Right lobe of liver (tissue), 6 donors: ENCODE data around the gene ZNF451. TPM values are rescaled to one million over a fixed set of nuclear protein-coding genes. Genes with fewer than 3 reads are reported as not detected.

Experiments
- ATAC-seq, 4 donors: fragments of 200-7000 bp; cut with Tn5 transposase; one replicate each; pipeline ENCODE4 v1.9.1; 2020; ENCODE audit warnings: mild to moderate bottlenecking in 4 of 4, moderate library complexity in 4 of 4
- DNase-seq, 3 donors: peaks; one replicate each; pipeline ENCODE4 v3.0.0-alpha.2; 2020
- H3K27ac ChIP-seq, 3 donors: fragments of 200-600 bp; one replicate each; pipeline ENCODE4 v1.8.0; 2022
- H3K27me3 ChIP-seq, 2 donors: fragments of 200-600 bp; one replicate each; pipeline ENCODE4 v1.8.0; 2022
- H3K36me3 ChIP-seq, 4 donors: fragments of 200-600 bp; sonication (generic) in 1 of 4; one replicate each; pipeline versions ENCODE4 v1.5.1 to v1.8.0; 2017 to 2022; ENCODE audit warnings: control low read depth in 1 of 4
- H3K4me1 ChIP-seq, 4 donors: fragments of 200-600 bp; sonication (generic) in 1 of 4; one replicate each; pipeline versions ENCODE4 v1.5.1 to v1.8.0; 2017 to 2022; ENCODE audit warnings: control low read depth in 1 of 4
- H3K4me3 ChIP-seq, 3 donors: fragments of 200-600 bp; one replicate each; pipeline ENCODE4 v1.8.0; 2022
- H3K9me3 ChIP-seq, 4 donors: fragments of 200-600 bp; sonication (generic) in 1 of 4; one replicate each; pipeline versions ENCODE4 v1.5.1 to v1.8.0; 2017 to 2022; ENCODE audit warnings: control low read depth in 1 of 4
- POLR2A ChIP-seq: fragments of 450-650 bp; IDR thresholded peaks from one replicate; pipeline ENCODE4 v1.6.1; 2017; ENCODE audit warnings: antibody characterized with exemption, mild to moderate bottlenecking
- WGBS: methylation state at CpG from one replicate; pipeline ENCODE4 v1.1.6; 2018; ENCODE audit warnings: low coverage, low lambda C conversion rate; ENCODE audit not compliant: insufficient coverage; ENCODE audit errors: missing lambda C conversion rate; 5-methylcytosine and 5-hydroxymethylcytosine counted together
- intact Hi-C, 2 donors: fragments of 100-400 bp; cut with DNase I; formaldehyde crosslinking; loops; one replicate each; pipeline versions ENCODE4 v1.11.2 to v1.14.1; 2022
- total RNA-seq, 6 experiments: library from RNA; depleted of rRNA in 2 of 6; stranded (reverse); fragments of >200 nt in 2 of 6; fragmentation: NEBNext Ultra II Directional in 3 of 6; extraction: Animal tissue kit (Norgen Biotek cat#: 25700) in 3 of 6; gene quantifications; one replicate each; pipeline versions ENCODE4 v1.1.0 to v1.2.4, GENCODE V29; 2016 to 2023
- TF ChIP-seq, protein P1 (sequence below), 4 donors: fragments of 200-600 bp in 3 of 4; fragments of 450-650 bp in 1 of 4; IDR thresholded peaks; one replicate each; pipeline versions ENCODE4 v1.5.1 to v1.8.0; 2016 to 2022; ENCODE audit warnings: antibody characterized with exemption in 4 of 4, mild to moderate bottlenecking in 2 of 4
- donor health status: DM: no; HTN: yes; CAD: no.
- donor health status: DM: no; HTN: no; CAD: no.
- donor health status: DM: no; HTN: no; CAD: no.
- donor health status: DM: no; HTN: yes; CAD: no.
- donor health status: DM: no; HTN: yes; CAD: no.

ZNF451 gene
- total RNA-seq, 6 experiments from 2014 or later = 14.4 to 24.9 (median 19.1) TPM

- ATAC-seq = no peak
Observed at GRCh38 chr6:57142178-57142525, 52.2 kb downstream of the ZNF451 start.

GRCh38 chr6:57143690-57144089, 53.7 kb downstream of the ZNF451 start:
- H3K27me3 ChIP-seq = no peaks in the 10 kb centered on the region
- H3K4me3 ChIP-seq = no peak overlapping the region
- H3K27ac ChIP-seq = no peak overlapping the region
- intact Hi-C loops = no loop called here
- ATAC-seq = no peak
- no peaks in the 10 kb centered on the region for H3K9me3 ChIP-seq
- no peak for TF ChIP-seq POLR2A
- H3K36me3 ChIP-seq = peaks cover 0 to 29% (median 7%) of the 10 kb centered on the region in 4 donors
- WGBS = 95% methylated on average over 1 of the region's 1 CpG
- no peaks in the 10 kb centered on the region for H3K4me1 ChIP-seq
- no peak for DNase-seq

More at GRCh38 chr6:57142178-57142525, 52.2 kb downstream of the ZNF451 start:
- no peak for TF ChIP-seq POLR2A
- TF ChIP-seq, protein P1, sequence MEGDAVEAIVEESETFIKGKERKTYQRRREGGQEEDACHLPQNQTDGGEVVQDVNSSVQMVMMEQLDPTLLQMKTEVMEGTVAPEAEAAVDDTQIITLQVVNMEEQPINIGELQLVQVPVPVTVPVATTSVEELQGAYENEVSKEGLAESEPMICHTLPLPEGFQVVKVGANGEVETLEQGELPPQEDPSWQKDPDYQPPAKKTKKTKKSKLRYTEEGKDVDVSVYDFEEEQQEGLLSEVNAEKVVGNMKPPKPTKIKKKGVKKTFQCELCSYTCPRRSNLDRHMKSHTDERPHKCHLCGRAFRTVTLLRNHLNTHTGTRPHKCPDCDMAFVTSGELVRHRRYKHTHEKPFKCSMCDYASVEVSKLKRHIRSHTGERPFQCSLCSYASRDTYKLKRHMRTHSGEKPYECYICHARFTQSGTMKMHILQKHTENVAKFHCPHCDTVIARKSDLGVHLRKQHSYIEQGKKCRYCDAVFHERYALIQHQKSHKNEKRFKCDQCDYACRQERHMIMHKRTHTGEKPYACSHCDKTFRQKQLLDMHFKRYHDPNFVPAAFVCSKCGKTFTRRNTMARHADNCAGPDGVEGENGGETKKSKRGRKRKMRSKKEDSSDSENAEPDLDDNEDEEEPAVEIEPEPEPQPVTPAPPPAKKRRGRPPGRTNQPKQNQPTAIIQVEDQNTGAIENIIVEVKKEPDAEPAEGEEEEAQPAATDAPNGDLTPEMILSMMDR (IDR thresholded peaks at IDR 0.05) = no peak
- H3K36me3 ChIP-seq = peaks cover 0 to 14% (median under 1%) of the 10 kb centered on the region in 4 donors
- no peak for DNase-seq
- no peak overlapping the region for H3K27ac ChIP-seq
- intact Hi-C loops = no loop called here
- H3K9me3 ChIP-seq = no peaks in the 10 kb centered on the region
- 75% methylated on average over 1 of the region's 1 CpG for WGBS
- no peak overlapping the region for H3K4me3 ChIP-seq
- no peaks in the 10 kb centered on the region for H3K4me1 ChIP-seq
- H3K27me3 ChIP-seq = no peaks in the 10 kb centered on the region

- ATAC-seq (no peak), DNase-seq (no peak)
- no peak for TF ChIP-seq POLR2A
- TF ChIP-seq, protein P1 (IDR thresholded peaks at IDR 0.05) = no peak
- intact Hi-C loops = no loop called here
- Histone ChIP-seq H3K9me3 (no peaks in the 10 kb centered on the region), H3K36me3 (peaks cover 0 to 39% (median 7%) of the 10 kb centered on the region in 4 donors), H3K4me3 (no peak overlapping the region), H3K27ac (no peak overlapping the region), H3K27me3 (no peaks in the 10 kb centered on the region), H3K4me1 (no peaks in the 10 kb centered on the region)
- WGBS = 82% methylated on average over 4 of the region's 5 CpGs
Observed at GRCh38 chr6:57147401-57147800, 57.4 kb downstream of the ZNF451 start.

GRCh38 chr6:57147955-57148858, 58.2 kb downstream of the ZNF451 start:
- Histone ChIP-seq H3K4me1 (no peaks in the 10 kb centered on the region), H3K4me3 (no peak overlapping the region), H3K27me3 (no peaks in the 10 kb centered on the region), H3K27ac (no peak overlapping the region), H3K9me3 (no peaks in the 10 kb centered on the region), H3K36me3 (peaks cover 0 to 44% (median 7%) of the 10 kb centered on the region in 4 donors)
- DNase-seq (no peak), ATAC-seq (no peak)
- 89% methylated on average over 7 of the region's 7 CpGs for WGBS
- TF ChIP-seq POLR2A = no peak
- TF ChIP-seq, protein P1 (IDR thresholded peaks at IDR 0.05) = no peak
- intact Hi-C loops = no loop called here

- intact Hi-C loops = no loop called here
- no peak for TF ChIP-seq POLR2A
- TF ChIP-seq, protein P1 (IDR thresholded peaks at IDR 0.05) = no peak
- Histone ChIP-seq H3K27ac (no peak overlapping the region), H3K27me3 (no peaks in the 10 kb centered on the region), H3K36me3 (peaks cover 0 to 34% (median 1%) of the 10 kb centered on the region in 4 donors), H3K4me1 (no peaks in the 10 kb centered on the region), H3K9me3 (no peaks in the 10 kb centered on the region), H3K4me3 (no peak overlapping the region)
- ATAC-seq (no peak), DNase-seq (no peak)
Observed at GRCh38 chr6:57158658-57159057, 68.7 kb downstream of the ZNF451 start.
